HepG2 (cell line): ENCODE results near the gene DACT2. TPM values are rescaled to one million over a fixed set of nuclear protein-coding genes. Genes with fewer than 3 reads are reported as not detected.

Source experiments
- ARID5B ChIP-seq: IDR thresholded peaks from 2 replicates; pipeline ENCODE4 v1.4.0; 2020; ENCODE audit warnings: mild to moderate bottlenecking, missing genetic modification reagents
- CERS6 ChIP-seq: sonication (generic); formaldehyde crosslinking; IDR thresholded peaks from 2 replicates; pipeline ENCODE4 v1.5.0; 2020; ENCODE audit warnings: missing genetic modification reagents
- CREB1 ChIP-seq, 2 experiments: fragments of 450-650 bp in 1 of 2; IDR thresholded peaks; 2 replicates each; pipeline ENCODE4 v1.6.1; 2016 to 2017; ENCODE audit warnings: control low read depth in 1 of 2, mild to moderate bottlenecking in 1 of 2, missing compliant biosample characterization in 1 of 2, missing genetic modification characterization in 1 of 2
- EED ChIP-seq: sonication (generic); formaldehyde crosslinking; IDR thresholded peaks from 2 replicates; pipeline ENCODE4 v1.5.0; 2020; ENCODE audit warnings: mild to moderate bottlenecking, missing genetic modification reagents
- FOXO4 ChIP-seq: sonication (generic); formaldehyde crosslinking; conservative IDR thresholded peaks from 2 replicates; pipeline ENCODE4 v1.8.1; 2023; ENCODE audit warnings: missing genetic modification reagents
- HMG20A ChIP-seq: IDR thresholded peaks from 2 replicates; pipeline ENCODE4 v1.6.1; 2016; ENCODE audit warnings: borderline replicate concordance
- JDP2 ChIP-seq: sonication (generic); formaldehyde crosslinking; IDR thresholded peaks from 2 replicates; pipeline ENCODE4 v1.8.1; 2022; ENCODE audit warnings: missing genetic modification reagents, borderline replicate concordance
- RERE ChIP-seq: IDR thresholded peaks from 2 replicates; pipeline ENCODE4 v1.6.1; 2016; ENCODE audit warnings: low read depth, missing genetic modification reagents, missing compliant biosample characterization
- TEF ChIP-seq: sonication (generic); formaldehyde crosslinking; IDR thresholded peaks from 2 replicates; pipeline ENCODE4 v1.5.0; 2020; ENCODE audit warnings: missing genetic modification reagents
- THYN1 ChIP-seq: sonication (generic); formaldehyde crosslinking; IDR thresholded peaks from 2 replicates; pipeline ENCODE4 v1.8.1; 2023; ENCODE audit warnings: low read depth, mild to moderate bottlenecking, moderate library complexity, missing genetic modification reagents, borderline replicate concordance
- ZBTB10 ChIP-seq: sonication (generic); formaldehyde crosslinking; IDR thresholded peaks from 2 replicates; pipeline ENCODE4 v1.4.0; 2020; ENCODE audit warnings: missing genetic modification reagents, borderline replicate concordance
- ZNF10 ChIP-seq: sonication (generic); formaldehyde crosslinking; IDR thresholded peaks from 2 replicates; pipeline ENCODE4 v1.4.0; 2020; ENCODE audit warnings: mild to moderate bottlenecking, low read depth, missing genetic modification reagents, borderline replicate concordance
- ZNF33A ChIP-seq: sonication (generic); formaldehyde crosslinking; IDR thresholded peaks from 2 replicates; pipeline ENCODE4 v1.5.1; 2020; ENCODE audit warnings: missing genetic modification reagents, mild to moderate bottlenecking, moderate library complexity, borderline replicate concordance
- polyA plus RNA-seq, 8 experiments: library from polyadenylated mRNA; depleted of rRNA in 3 of 8; stranded (reverse) in 7 of 8; unstranded in 1 of 8; fragments of >200 nt; fragmentation: Illumina TruSeq in 4 of 8; extraction: Trizol in 4 of 8; gene quantifications; 2 replicates each; pipeline versions ENCODE4 v1.2.1 to v1.2.3, GENCODE V29; 2011 to 2016; ENCODE audit warnings: low read depth in 4 of 8, missing spikeins in 1 of 8, mixed read lengths in 1 of 8; ENCODE audit not compliant: insufficient read depth in 1 of 8
- total RNA-seq, 5 experiments: library from RNA; depleted of rRNA; stranded (reverse); fragments of >200 nt; fragmentation: Illumina TruSeq; extraction: Trizol; gene quantifications; 2 replicates each; pipeline ENCODE4 v1.2.3, GENCODE V29; 2016; ENCODE audit warnings: low read depth in 1 of 5

DACT2 gene
- total and polyA plus RNA-seq, 2 of the 13 experiments (the other 11 are each of a cell fraction or from before 2014, with no cell fraction given) = 0.15 TPM; not detected in 1

GRCh38 chr6:168338777-168339176, 19.2 kb upstream of the DACT2 start (continued):
- TF ChIP-seq RERE = no peak
- no peak for TF ChIP-seq FOXO4 (CRISPR knock-in tag)
- TF ChIP-seq ZNF33A = no peak
- TF ChIP-seq CREB1 (IDR thresholded peaks at IDR 0.05) = no peak
- TF ChIP-seq CREB1 (CRISPR knock-in tag; IDR thresholded peaks at IDR 0.05) = no peak
- TF ChIP-seq CERS6 (CRISPR knock-in tag) = no peak
- no peak for TF ChIP-seq THYN1 (CRISPR knock-in tag)
- no peak for TF ChIP-seq HMG20A
- TF ChIP-seq EED = no peak
- TF ChIP-seq ZBTB10 (CRISPR knock-in tag) = peak; percentile 52; the same call in 1 of the 2 replicates
- no peak for TF ChIP-seq ZNF10 (CRISPR knock-in tag)
- no peak for TF ChIP-seq TEF (CRISPR knock-in tag)
- TF ChIP-seq ARID5B = 0 out of 2 replicates have a peak, but pooled peaks have one; percentile 42
- no peak for TF ChIP-seq JDP2 (CRISPR knock-in tag)
